WTC11 (cell line): ENCODE results near the gene WNT5A.

Experiments used
- CREM ChIP-seq: sonication (generic); formaldehyde crosslinking; IDR thresholded peaks from 2 replicates; pipeline ENCODE4 v1.8.1; 2022; ENCODE audit warnings: mild to moderate bottlenecking, missing genetic modification reagents, moderate library complexity
- CTCF ChIP-seq: fragments of 200-600 bp; IDR thresholded peaks from 2 replicates; pipeline ENCODE4 v1.8.0; 2022; ENCODE audit warnings: antibody characterized with exemption
- E2F1 ChIP-seq: sonication (generic); formaldehyde crosslinking; IDR thresholded peaks from 2 replicates; pipeline ENCODE4 v1.8.0; 2022; ENCODE audit warnings: mild to moderate bottlenecking, missing genetic modification reagents
- E2F4 ChIP-seq: sonication (generic); formaldehyde crosslinking; IDR thresholded peaks from 2 replicates; pipeline ENCODE4 v1.8.1; 2022; ENCODE audit warnings: low read depth, mild to moderate bottlenecking, moderate library complexity, missing genetic modification reagents, borderline replicate concordance
- MAX ChIP-seq: sonication (generic); formaldehyde crosslinking; IDR thresholded peaks from 2 replicates; pipeline ENCODE4 v1.8.0; 2022; ENCODE audit warnings: mild to moderate bottlenecking, missing genetic modification reagents
- NR2C2 ChIP-seq: sonication (generic); formaldehyde crosslinking; IDR thresholded peaks from 2 replicates; pipeline ENCODE4 v1.8.0; 2022; ENCODE audit warnings: mild to moderate bottlenecking, missing genetic modification reagents
- PRDM15 ChIP-seq: sonication (generic); formaldehyde crosslinking; IDR thresholded peaks from 2 replicates; pipeline ENCODE4 v1.8.0; 2022; ENCODE audit warnings: missing genetic modification reagents
- TEAD1 ChIP-seq: sonication (generic); formaldehyde crosslinking; IDR thresholded peaks from 2 replicates; pipeline ENCODE4 v1.8.0; 2022; ENCODE audit warnings: mild to moderate bottlenecking, missing genetic modification reagents
- TEAD4 ChIP-seq: sonication (generic); formaldehyde crosslinking; IDR thresholded peaks from 2 replicates; pipeline ENCODE4 v1.8.0; 2022; ENCODE audit warnings: mild to moderate bottlenecking, missing genetic modification reagents
- USF1 ChIP-seq: sonication (generic); formaldehyde crosslinking; IDR thresholded peaks from 2 replicates; pipeline ENCODE4 v1.8.0; 2022; ENCODE audit warnings: mild to moderate bottlenecking, missing genetic modification reagents
- USF2 ChIP-seq: sonication (generic); formaldehyde crosslinking; IDR thresholded peaks from 2 replicates; pipeline ENCODE4 v1.8.1; 2023; ENCODE audit warnings: mild to moderate bottlenecking, missing genetic modification reagents, moderate library complexity

GRCh38 chr3:55508335-55508734, 21.2 kb upstream of the WNT5A start:
- TF ChIP-seq CTCF (no peak), CREM (CRISPR knock-in tag) (no peak), USF1 (CRISPR knock-in tag) (no peak), USF2 (CRISPR knock-in tag) (no peak), NR2C2 (no peak), E2F4 (no peak), PRDM15 (CRISPR knock-in tag) (no peak), MAX (no peak), TEAD1 (CRISPR knock-in tag) (no peak), E2F1 (no peak), TEAD4 (CRISPR knock-in tag) (no peak)
